Measurements from ENCODE around the gene KCTD15. TPM values are rescaled to one million over a fixed set of nuclear protein-coding genes. Genes with fewer than 3 reads are reported as not detected.

Gene KCTD15
- total RNA-seq, 1 donor: 13.0 TPM

DNA sequence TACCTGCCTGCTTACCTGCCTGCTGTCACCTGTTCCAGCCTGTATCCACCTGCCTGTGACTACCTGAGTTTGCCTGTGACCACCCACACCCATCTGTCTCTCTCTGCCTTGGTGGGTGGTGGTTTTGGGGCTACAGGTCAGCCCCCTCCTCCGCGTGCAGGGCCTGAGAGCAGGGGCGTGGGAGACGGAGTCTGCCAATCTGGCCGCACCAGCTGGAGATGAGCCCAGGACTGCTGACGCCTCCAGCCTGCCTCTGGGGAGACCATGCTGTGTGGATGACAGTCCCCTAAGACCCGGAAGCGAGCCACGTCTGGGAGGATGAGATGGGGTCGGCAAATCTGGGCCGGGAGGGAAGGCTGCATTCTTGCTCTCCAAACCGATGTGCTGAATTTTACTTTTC, 15.9 kb upstream of the KCTD15 start:
- TF ChIP-seq CTCF (IDR thresholded peaks at IDR 0.05; ENCODE audit: insufficient read depth, low read depth, low read length): no peak
- DNase-seq (ENCODE audit: low read depth): no peak
- H3K4me3 ChIP-seq (ENCODE audit: low read depth, low read length): no peak overlapping the region

DNA sequence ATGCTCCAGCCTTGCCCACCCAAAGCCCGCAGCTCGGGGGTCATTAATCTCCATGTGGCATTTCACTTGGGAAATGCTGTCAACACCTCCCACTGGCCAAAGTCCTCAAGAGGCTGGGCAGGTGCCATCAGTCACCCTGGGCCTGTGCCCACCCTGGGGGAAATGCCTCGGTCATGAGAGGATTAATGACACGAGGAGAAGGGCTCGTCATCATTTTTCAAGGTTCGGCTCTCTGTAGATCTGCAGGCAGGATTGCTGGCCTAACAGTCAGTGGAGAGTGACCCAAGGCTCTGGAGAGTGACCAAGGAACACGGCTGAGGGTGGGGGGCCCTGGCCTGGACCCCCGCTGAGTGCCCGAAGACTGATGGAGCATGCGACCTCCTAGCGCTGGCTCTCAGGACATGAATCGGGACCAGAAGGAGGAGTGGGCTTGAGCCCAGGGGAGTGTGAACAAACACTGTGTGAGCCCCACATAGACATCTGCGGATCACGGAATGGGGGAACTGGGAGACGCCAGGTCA, 15.2 kb upstream of the KCTD15 start:
- DNase-seq (ENCODE audit: low read depth): no peak
- no peak overlapping the region for H3K4me3 ChIP-seq (ENCODE audit: low read depth, low read length)
- TF ChIP-seq CTCF (IDR thresholded peaks at IDR 0.05; ENCODE audit: insufficient read depth, low read depth, low read length): no peak

DNA sequence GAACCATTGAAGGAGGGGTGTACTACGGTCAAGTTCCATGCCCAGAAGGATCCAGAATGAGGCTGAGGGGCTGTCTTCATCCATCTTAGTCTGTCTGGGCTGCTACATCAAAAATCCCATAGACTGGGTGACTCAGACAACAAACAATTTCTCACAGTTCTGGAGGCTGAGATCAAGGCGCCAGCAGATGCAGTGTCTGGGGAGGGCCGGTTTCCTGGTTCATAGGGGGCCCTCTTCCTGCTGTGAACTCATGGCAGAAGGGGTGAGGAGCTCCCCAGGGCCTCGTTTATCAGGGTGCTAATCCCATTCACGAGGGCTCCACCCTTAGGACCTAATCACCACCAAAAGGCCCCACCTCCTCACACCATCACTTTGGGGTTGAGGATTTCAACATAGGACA, 14.7 kb upstream of the KCTD15 start:
- no peak overlapping the region for H3K4me3 ChIP-seq (ENCODE audit: low read depth, low read length)
- no peak for DNase-seq (ENCODE audit: low read depth)
- no peak for TF ChIP-seq CTCF (IDR thresholded peaks at IDR 0.05; ENCODE audit: insufficient read depth, low read depth, low read length)

DNA sequence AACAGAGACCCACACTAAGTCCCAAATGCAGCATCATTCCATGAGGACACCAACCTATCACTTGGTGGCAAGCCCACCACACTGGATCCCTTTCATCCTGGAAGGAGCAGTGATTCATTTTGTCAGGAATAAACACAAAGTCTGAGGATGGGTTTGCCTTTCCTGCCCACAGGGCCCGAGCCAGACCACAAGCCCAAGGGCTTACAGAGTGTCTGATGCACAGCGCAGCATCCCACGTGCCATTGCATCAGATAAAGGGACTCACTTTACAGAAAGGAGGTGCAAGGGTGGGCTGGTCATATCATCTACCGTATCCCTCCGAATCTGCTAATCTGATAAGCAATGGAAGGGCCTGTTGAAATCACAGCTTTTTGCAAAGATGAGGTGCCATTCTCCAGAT, 12.2 kb upstream of the KCTD15 start:
- no peak overlapping the region for H3K4me3 ChIP-seq (ENCODE audit: low read depth, low read length)
- TF ChIP-seq CTCF (IDR thresholded peaks at IDR 0.05; ENCODE audit: insufficient read depth, low read depth, low read length): no peak
- DNase-seq (ENCODE audit: low read depth): no peak

DNA sequence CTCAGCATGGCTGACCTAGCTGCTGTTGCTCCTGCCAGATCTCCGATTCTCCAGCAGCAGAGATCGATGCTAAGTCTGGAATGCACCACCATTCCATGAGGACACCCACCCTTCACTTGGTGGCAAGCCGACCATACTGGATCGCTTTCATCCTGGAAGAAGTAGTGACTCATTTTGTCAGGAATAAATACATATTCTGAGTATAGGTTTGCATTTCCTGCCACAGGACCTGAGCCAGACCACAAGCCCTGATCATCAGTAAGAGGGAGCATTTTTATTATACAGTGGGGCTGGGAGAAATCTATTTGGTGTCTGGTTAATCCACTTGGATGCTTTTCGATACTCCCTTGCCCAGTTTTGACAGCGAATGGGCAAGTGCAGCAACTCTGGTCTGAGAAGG, 10.9 kb upstream of the KCTD15 start:
- TF ChIP-seq CTCF (IDR thresholded peaks at IDR 0.05; ENCODE audit: insufficient read depth, low read depth, low read length): no peak
- no peak overlapping the region for H3K4me3 ChIP-seq (ENCODE audit: low read depth, low read length)
- DNase-seq (ENCODE audit: low read depth): no peak

- H3K4me3 ChIP-seq (ENCODE audit: low read depth, low read length): no peak overlapping the region
- no peak for TF ChIP-seq CTCF (IDR thresholded peaks at IDR 0.05; ENCODE audit: insufficient read depth, low read depth, low read length)
- no peak for DNase-seq (ENCODE audit: low read depth)
Measured at GRCh38 chr19:33788676-33789075, 8.0 kb upstream of the KCTD15 start.

DNA sequence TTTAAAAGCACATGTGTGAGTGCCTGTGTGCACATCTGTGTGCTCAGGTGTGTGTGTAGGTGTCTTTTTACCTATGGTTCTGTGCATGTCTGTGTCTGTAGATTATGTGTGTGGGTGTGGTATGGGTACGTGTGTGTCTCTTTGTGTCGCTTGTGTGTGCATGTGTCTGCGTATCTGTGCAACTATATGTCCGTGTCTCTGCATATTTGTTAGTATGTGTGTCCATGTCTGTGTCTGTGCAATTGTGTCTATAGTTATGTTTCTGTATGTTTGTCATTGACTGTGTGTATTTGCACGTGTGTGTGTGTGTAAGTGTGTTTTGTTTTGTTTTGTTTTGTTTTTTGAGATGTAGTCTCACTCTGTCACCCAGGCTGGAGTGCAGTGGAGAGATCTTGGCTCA, 7.3 kb upstream of the KCTD15 start:
- no peak for DNase-seq (ENCODE audit: low read depth)
- no peak overlapping the region for H3K4me3 ChIP-seq (ENCODE audit: low read depth, low read length)
- TF ChIP-seq CTCF (IDR thresholded peaks at IDR 0.05; ENCODE audit: insufficient read depth, low read depth, low read length): no peak

Data from fibroblast of villous mesenchyme (primary cell).